WTC11 (cell line): ENCODE data around the gene CCDC50.

Experiments used
- ATF2 ChIP-seq: sonication (generic); formaldehyde crosslinking; IDR thresholded peaks from 2 replicates; pipeline ENCODE4 v1.8.1; 2022; ENCODE audit warnings: low read depth, missing genetic modification reagents, borderline replicate concordance
- CTCF ChIP-seq: fragments of 200-600 bp; IDR thresholded peaks from 2 replicates; pipeline ENCODE4 v1.8.0; 2022; ENCODE audit warnings: antibody characterized with exemption
- E2F5 ChIP-seq: sonication (generic); formaldehyde crosslinking; IDR thresholded peaks from 2 replicates; pipeline ENCODE4 v1.8.1; 2022; ENCODE audit warnings: mild to moderate bottlenecking, moderate library complexity, missing genetic modification reagents
- FOXK1 ChIP-seq: sonication (generic); formaldehyde crosslinking; IDR thresholded peaks from 2 replicates; pipeline ENCODE4 v1.8.0; 2022; ENCODE audit warnings: mild to moderate bottlenecking, moderate library complexity, missing genetic modification reagents
- FOXP1 ChIP-seq: sonication (generic); formaldehyde crosslinking; IDR thresholded peaks from 2 replicates; pipeline ENCODE4 v1.8.0; 2022; ENCODE audit warnings: missing genetic modification reagents, mild to moderate bottlenecking, moderate library complexity, borderline replicate concordance
- FOXP4 ChIP-seq: sonication (generic); formaldehyde crosslinking; IDR thresholded peaks from 2 replicates; pipeline ENCODE4 v1.8.0; 2022; ENCODE audit warnings: mild to moderate bottlenecking, missing genetic modification reagents
- GABPB1 ChIP-seq: sonication (generic); formaldehyde crosslinking; IDR thresholded peaks from 2 replicates; pipeline ENCODE4 v1.8.1; 2023; ENCODE audit warnings: mild to moderate bottlenecking, missing genetic modification reagents
- HMGXB4 ChIP-seq: sonication (generic); formaldehyde crosslinking; IDR thresholded peaks from 2 replicates; pipeline ENCODE4 v1.8.1; 2023; ENCODE audit warnings: mild to moderate bottlenecking, moderate library complexity, missing genetic modification reagents
- NR3C1 ChIP-seq: sonication (generic); formaldehyde crosslinking; conservative IDR thresholded peaks from 2 replicates; pipeline ENCODE4 v1.8.1; 2023; ENCODE audit warnings: low read depth, mild to moderate bottlenecking, missing genetic modification reagents
- PRDM15 ChIP-seq: sonication (generic); formaldehyde crosslinking; IDR thresholded peaks from 2 replicates; pipeline ENCODE4 v1.8.0; 2022; ENCODE audit warnings: missing genetic modification reagents
- ZNF138 ChIP-seq: sonication (generic); formaldehyde crosslinking; conservative IDR thresholded peaks from 2 replicates; pipeline ENCODE4 v1.8.1; 2022; ENCODE audit warnings: mild to moderate bottlenecking, moderate library complexity, missing genetic modification reagents
- ZNF219 ChIP-seq: sonication (generic); formaldehyde crosslinking; IDR thresholded peaks from 2 replicates; pipeline ENCODE4 v1.8.0; 2023; ENCODE audit warnings: missing genetic modification reagents, mild to moderate bottlenecking, borderline replicate concordance
- ZNF512 ChIP-seq: sonication (generic); formaldehyde crosslinking; IDR thresholded peaks from 2 replicates; pipeline ENCODE4 v1.8.1; 2022; ENCODE audit warnings: missing genetic modification reagents, borderline replicate concordance

- TF ChIP-seq PRDM15 (CRISPR knock-in tag) (no peak), ATF2 (CRISPR knock-in tag) (no peak), ZNF219 (CRISPR knock-in tag) (no peak), ZNF138 (CRISPR knock-in tag) (no peak), ZNF512 (no peak), E2F5 (CRISPR knock-in tag) (no peak), CTCF (no peak), FOXP1 (no peak), FOXK1 (CRISPR knock-in tag) (no peak), FOXP4 (no peak), GABPB1 (CRISPR knock-in tag) (no peak), NR3C1 (no peak), HMGXB4 (CRISPR knock-in tag) (no peak)
Observed at GRCh38 chr3:191361456-191361855, 32.3 kb downstream of the CCDC50 start.
